H1 (cell line): ENCODE data around the gene MYBL2. TPM values are rescaled to one million over a fixed set of nuclear protein-coding genes. Genes with fewer than 3 reads are reported as not detected.

Source experiments
- KDM4A ChIP-seq: IDR thresholded peaks from one replicate; pipeline ENCODE4 v1.7.1; 2012; ENCODE audit warnings: low read depth, mild to moderate bottlenecking, moderate library complexity, low read length, inconsistent platforms; ENCODE audit not compliant: severe bottlenecking
- RBBP5 ChIP-seq: IDR thresholded peaks from 2 replicates; pipeline ENCODE4 v1.7.1; 2012; ENCODE audit warnings: low read depth, mild to moderate bottlenecking, inconsistent platforms, low read length, moderate library complexity, borderline replicate concordance
- SIN3A ChIP-seq, 2 experiments: IDR thresholded peaks in 1 of 2; conservative IDR thresholded peaks in 1 of 2; 2 replicates each; pipeline ENCODE4 v1.6.1; 2011 to 2012; ENCODE audit warnings: low read length in 2 of 2, improper control_type of control experiment in 1 of 2, low read depth in 1 of 2, mild to moderate bottlenecking in 1 of 2
- polyA plus RNA-seq, 7 experiments: library from polyadenylated mRNA; depleted of rRNA in 3 of 7; stranded (reverse) in 5 of 7; unstranded in 2 of 7; fragments of >200 nt in 5 of 7; fragments of 200-250 nt in 2 of 7; gene quantifications; 1 replicate in 5 of 7; 2 replicates in 1 of 7; 4 replicates in 1 of 7; pipeline versions ENCODE4 v1.2.1 to v1.2.3, GENCODE V29; 2011 to 2013; ENCODE audit warnings: missing spikeins in 2 of 7, mixed read lengths in 2 of 7
- total RNA-seq: library from RNA; stranded (reverse); fragmentation: NEBNext Ultra II Directional; extraction: Animal tissue kit (Norgen Biotek cat#: 25700); gene quantifications from 2 replicates; pipeline ENCODE4 v1.2.1, GENCODE V29; 2021
- TF ChIP-seq, protein P1 (sequence below): IDR thresholded peaks from 2 replicates; pipeline ENCODE4 v1.6.1; 2012; ENCODE audit warnings: low read length, inconsistent platforms
- TF ChIP-seq, protein P2 (sequence below): IDR thresholded peaks from 2 replicates; pipeline ENCODE4 v1.6.1; 2011; ENCODE audit warnings: low read depth, mild to moderate bottlenecking, low read length; ENCODE audit not compliant: insufficient read depth

Gene MYBL2
- total and polyA plus RNA-seq, 2 of the 8 experiments (the other 6 are each of a cell fraction or from before 2014, with no cell fraction given): 75.3 to 207 TPM

DNA sequence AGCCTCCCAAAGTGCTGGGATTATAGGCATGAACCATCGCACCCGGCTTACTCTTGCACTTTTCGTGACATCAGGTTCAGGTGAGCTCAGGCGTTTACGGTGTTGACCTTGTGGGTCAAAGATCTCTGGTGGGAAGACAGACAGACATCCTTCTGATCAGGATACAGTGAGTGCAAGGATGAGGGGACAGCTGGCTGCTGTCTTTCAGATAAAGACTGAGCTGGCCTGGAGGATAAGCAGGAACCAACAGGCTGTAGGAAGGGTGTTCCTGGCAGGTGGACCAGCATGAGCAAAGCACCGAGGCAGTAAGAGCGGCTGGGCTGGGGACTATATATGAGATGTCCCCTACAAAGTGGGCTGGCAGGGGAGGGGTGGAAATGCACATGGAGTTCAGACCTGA lies 71.0 kb downstream of the MYBL2 start (continued):
- TF ChIP-seq SIN3A (conservative IDR thresholded peaks at IDR 0.05 in 1 of 2, IDR thresholded peaks at IDR 0.05 in 1 of 2; ENCODE audit: low read depth in 1 of 2, low read length in 2 of 2) (no peak), KDM4A (no peak), RBBP5 (no peak)
- TF ChIP-seq, protein P1, sequence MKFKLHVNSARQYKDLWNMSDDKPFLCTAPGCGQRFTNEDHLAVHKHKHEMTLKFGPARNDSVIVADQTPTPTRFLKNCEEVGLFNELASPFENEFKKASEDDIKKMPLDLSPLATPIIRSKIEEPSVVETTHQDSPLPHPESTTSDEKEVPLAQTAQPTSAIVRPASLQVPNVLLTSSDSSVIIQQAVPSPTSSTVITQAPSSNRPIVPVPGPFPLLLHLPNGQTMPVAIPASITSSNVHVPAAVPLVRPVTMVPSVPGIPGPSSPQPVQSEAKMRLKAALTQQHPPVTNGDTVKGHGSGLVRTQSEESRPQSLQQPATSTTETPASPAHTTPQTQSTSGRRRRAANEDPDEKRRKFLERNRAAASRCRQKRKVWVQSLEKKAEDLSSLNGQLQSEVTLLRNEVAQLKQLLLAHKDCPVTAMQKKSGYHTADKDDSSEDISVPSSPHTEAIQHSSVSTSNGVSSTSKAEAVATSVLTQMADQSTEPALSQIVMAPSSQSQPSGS: no peak
- TF ChIP-seq, protein P2, sequence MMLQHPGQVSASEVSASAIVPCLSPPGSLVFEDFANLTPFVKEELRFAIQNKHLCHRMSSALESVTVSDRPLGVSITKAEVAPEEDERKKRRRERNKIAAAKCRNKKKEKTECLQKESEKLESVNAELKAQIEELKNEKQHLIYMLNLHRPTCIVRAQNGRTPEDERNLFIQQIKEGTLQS: no peak
